ENCODE measurements around the gene SRF.
"Not testable (repeated sequence)": the region's sequence is repeated elsewhere in the genome, so short reads cannot be mapped to it uniquely, and the experiment has no call there.

SRF gene

GRCh38 chr6:43170931-43171706, at the start of gene SRF:
Gene SRF, plus strand, starts transcription at chr6:43171269. Its CDS starts 388 bp downstream, at chr6:43171657.
- DNase-seq (ENCODE audit: low spot score) = peak; percentile 100

- DNase-seq (ENCODE audit: low spot score) = no peak
Observed at GRCh38 chr6:43122146-43122545, 48.9 kb upstream of the SRF start.

- no peak for DNase-seq (ENCODE audit: low spot score)
Observed at GRCh38 chr6:43123461-43124314, 47.4 kb upstream of the SRF start.

- no peak for DNase-seq (ENCODE audit: low spot score)
Observed at GRCh38 chr6:43124481-43124880, 46.6 kb upstream of the SRF start.

- DNase-seq (ENCODE audit: low spot score) = no peak
Observed at GRCh38 chr6:43125119-43125518, 46.0 kb upstream of the SRF start.

GRCh38 chr6:43125555-43125954, 45.5 kb upstream of the SRF start:
- DNase-seq (ENCODE audit: low spot score) = no peak

GRCh38 chr6:43127180-43127579, 43.9 kb upstream of the SRF start:
- DNase-seq (ENCODE audit: low spot score) = no peak

GRCh38 chr6:43127877-43128276, 43.2 kb upstream of the SRF start:
- no peak for DNase-seq (ENCODE audit: low spot score)

- DNase-seq (ENCODE audit: low spot score) = no peak
Observed at GRCh38 chr6:43128926-43129325, 42.1 kb upstream of the SRF start.

- DNase-seq (ENCODE audit: low spot score) = no peak
Observed at GRCh38 chr6:43129434-43130194, 41.5 kb upstream of the SRF start.

- no peak for DNase-seq (ENCODE audit: low spot score)
Observed at GRCh38 chr6:43130429-43130828, 40.6 kb upstream of the SRF start.

- not testable (repeated sequence) for DNase-seq (ENCODE audit: low spot score)
Observed at GRCh38 chr6:43131379-43131778, 39.7 kb upstream of the SRF start.

- no peak for DNase-seq (ENCODE audit: low spot score)
Observed at GRCh38 chr6:43138267-43138666, 32.8 kb upstream of the SRF start.

- not testable (repeated sequence) for DNase-seq (ENCODE audit: low spot score)
Observed at GRCh38 chr6:43139973-43140372, 31.1 kb upstream of the SRF start.

- DNase-seq (ENCODE audit: low spot score) = no peak
Observed at GRCh38 chr6:43141644-43142043, 29.4 kb upstream of the SRF start.

GRCh38 chr6:43142101-43142500, 29.0 kb upstream of the SRF start:
- no peak for DNase-seq (ENCODE audit: low spot score)

- DNase-seq (ENCODE audit: low spot score) = peak; percentile 65
Observed at GRCh38 chr6:43143235-43144128, 27.6 kb upstream of the SRF start.

GRCh38 chr6:43144879-43145278, 26.2 kb upstream of the SRF start:
- no peak for DNase-seq (ENCODE audit: low spot score)

GRCh38 chr6:43146261-43146660, 24.8 kb upstream of the SRF start:
- no peak for DNase-seq (ENCODE audit: low spot score)

- no peak for DNase-seq (ENCODE audit: low spot score)
Observed at GRCh38 chr6:43146709-43147688, 24.1 kb upstream of the SRF start.

Measured in pons (tissue), 1 donor.